Endothelial cell of hepatic sinusoid (primary cell): ENCODE results near the gene PARD3B.

Experiments
- in situ Hi-C: cut with HindIII; loops from 2 replicates; pipeline ENCODE4 v1.10.0; 2017; ENCODE audit warnings: low sequenced_read_pairs

Gene PARD3B

GRCh38 chr2:205292665-205293295, 747.5 kb downstream of the PARD3B start:
- in situ Hi-C loops, result no loop called here

GRCh38 chr2:205293559-205293958, 748.3 kb downstream of the PARD3B start:
- in situ Hi-C loops, result no loop called here

- in situ Hi-C loops, result no loop called here
Observed at GRCh38 chr2:205296959-205297358, 751.7 kb downstream of the PARD3B start.

GRCh38 chr2:205297368-205297767, 752.1 kb downstream of the PARD3B start:
- in situ Hi-C loops, result no loop called here

GRCh38 chr2:205297846-205298245, 752.6 kb downstream of the PARD3B start:
- in situ Hi-C loops, result no loop called here

- in situ Hi-C loops, result no loop called here
Observed at GRCh38 chr2:205311201-205311600, 765.9 kb downstream of the PARD3B start.

- in situ Hi-C loops, result no loop called here
Observed at GRCh38 chr2:205321231-205321630, 776.0 kb downstream of the PARD3B start.

GRCh38 chr2:205323929-205324328, 778.7 kb downstream of the PARD3B start:
- in situ Hi-C loops, result no loop called here

- in situ Hi-C loops, result no loop called here
Observed at GRCh38 chr2:205324355-205324754, 779.1 kb downstream of the PARD3B start.

GRCh38 chr2:205333351-205333750, 788.1 kb downstream of the PARD3B start:
- in situ Hi-C loops, result no loop called here

- in situ Hi-C loops, result no loop called here
Observed at GRCh38 chr2:205337274-205337673, 792.0 kb downstream of the PARD3B start.

- in situ Hi-C loops, result no loop called here
Observed at GRCh38 chr2:205338156-205338555, 792.9 kb downstream of the PARD3B start.

- in situ Hi-C loops, result no loop called here
Observed at GRCh38 chr2:205343103-205343502, 797.8 kb downstream of the PARD3B start.

GRCh38 chr2:205346649-205347048, 801.4 kb downstream of the PARD3B start:
- in situ Hi-C loops, result no loop called here

GRCh38 chr2:205347899-205348298, 802.6 kb downstream of the PARD3B start:
- in situ Hi-C loops, result no loop called here

- in situ Hi-C loops, result no loop called here
Observed at GRCh38 chr2:205352094-205352493, 806.8 kb downstream of the PARD3B start.

- in situ Hi-C loops, result no loop called here
Observed at GRCh38 chr2:205352593-205352992, 807.3 kb downstream of the PARD3B start.

GRCh38 chr2:205357732-205358131, 812.5 kb downstream of the PARD3B start:
- in situ Hi-C loops, result no loop called here

- in situ Hi-C loops, result no loop called here
Observed at GRCh38 chr2:205358351-205358815, 813.1 kb downstream of the PARD3B start.

GRCh38 chr2:205361272-205361671, 816.0 kb downstream of the PARD3B start:
- in situ Hi-C loops, result no loop called here

- in situ Hi-C loops, result no loop called here
Observed at GRCh38 chr2:205361970-205362369, 816.7 kb downstream of the PARD3B start.

GRCh38 chr2:205364261-205364660, 819.0 kb downstream of the PARD3B start:
- in situ Hi-C loops, result no loop called here
